ENCODE measurements around the gene KIF3A. TPM values are rescaled to one million over a fixed set of nuclear protein-coding genes. Genes with fewer than 3 reads are reported as not detected.

The KIF3A gene
- total and polyA plus RNA-seq, 2 of the 8 experiments (the other 6 are each of a cell fraction or from before 2014, with no cell fraction given), result 3.1 to 13.1 TPM

- TF ChIP-seq SAP30 (IDR thresholded peaks at IDR 0.05; ENCODE audit: insufficient read depth, insufficient replicate concordance, low read length), result no peak
- TF ChIP-seq TCF12 (IDR thresholded peaks at IDR 0.05; ENCODE audit: low read depth, low read length), result no peak
- TF ChIP-seq CTBP2 (IDR thresholded peaks at IDR 0.05; ENCODE audit: borderline replicate concordance, insufficient read depth, insufficient read length, low read length), result no peak
- TF ChIP-seq CEBPB (IDR thresholded peaks at IDR 0.05; ENCODE audit: low read depth, low read length), result no peak
- no peak for TF ChIP-seq ASH2L (IDR thresholded peaks at IDR 0.05; ENCODE audit: low read length)
- Histone ChIP-seq H2BK12ac (ENCODE audit: low read depth, low read length) (no peak overlapping the region), H3K56ac (replicated peaks; ENCODE audit: insufficient read length, low read depth, low read length) (no peak overlapping the region), H2AK5ac (ENCODE audit: low read depth, low read length) (no peak overlapping the region), H3K4me1 (replicated peaks in 1 of 4; ENCODE audit: control insufficient read depth in 3 of 4, insufficient read depth in 4 of 4, low read length in 3 of 4) (peaks cover 0 to 24% (median 6%) of the 10 kb centered on the region in 4 experiments; a peak in 5 of 7 replicates), H3K4me3 (ENCODE audit: extremely low read depth in 1 of 4, insufficient read depth in 2 of 4, low read depth in 3 of 4, low read length in 4 of 4) (no peak overlapping the region), H2BK5ac (ENCODE audit: low read depth, low read length) (no peak overlapping the region), H3K23ac (ENCODE audit: insufficient read length) (no peak overlapping the region), H4K5ac (ENCODE audit: insufficient read length, low read depth, low read length) (no peak overlapping the region), H3K14ac (ENCODE audit: insufficient read length) (no peak overlapping the region), H3K79me2 (ENCODE audit: control insufficient read depth in 1 of 2, insufficient read depth in 2 of 2, low read length in 2 of 2) (peaks cover 0 to 7% of the 10 kb centered on the region in 2 experiments; a peak in 1 of 4 replicates), H2BK20ac (ENCODE audit: low read length) (no peak overlapping the region), H2BK120ac (replicated peaks; ENCODE audit: low read depth, low read length) (no peak overlapping the region), H4K8ac (ENCODE audit: extremely low read depth, insufficient read depth, low read length) (no peak overlapping the region), H3K4ac (replicated peaks; ENCODE audit: insufficient read length, low read depth, low read length) (no peak overlapping the region), H3K18ac (ENCODE audit: extremely low read depth, low read length) (no peak overlapping the region), H3K4me2 (ENCODE audit: insufficient read depth in 1 of 2, low read depth in 2 of 2, low read length in 2 of 2) (no peak overlapping the region), H4K91ac (replicated peaks; ENCODE audit: insufficient read length, low read length) (no peak overlapping the region), H3K9me3 (ENCODE audit: insufficient read depth in 2 of 2, low read depth in 1 of 2, low read length in 1 of 2) (no peaks in the 10 kb centered on the region), H2BK15ac (ENCODE audit: low read length) (peak overlapping the region; percentile 31; the same call in 1 of the 2 replicates), H3K27me3 (replicated peaks in 1 of 4; ENCODE audit: control insufficient read depth in 3 of 4, extremely low read depth in 1 of 4, insufficient read depth in 3 of 4, low read length in 3 of 4) (peaks cover 2 to 47% (median 31%) of the 10 kb centered on the region in 4 experiments), H3K9ac (replicated peaks in 1 of 4; ENCODE audit: extremely low read depth in 1 of 4, low read depth in 3 of 4, low read length in 3 of 4) (no peak overlapping the region), H3K79me1 (ENCODE audit: low read depth, low read length) (peaks cover 2% of the 10 kb centered on the region), H4K20me1 (replicated peaks in 1 of 2; ENCODE audit: control insufficient read depth in 1 of 2, insufficient read depth in 2 of 2, low read length in 2 of 2) (peaks cover 3 to 9% of the 10 kb centered on the region in 2 experiments), H3K36me3 (ENCODE audit: control insufficient read depth in 2 of 4, insufficient read depth in 4 of 4, low read length in 3 of 4) (no peaks in the 10 kb centered on the region), H3K27ac (ENCODE audit: low read depth, low read length) (no peak overlapping the region), H3K23me2 (ENCODE audit: low read depth, low read length) (peaks cover 10% of the 10 kb centered on the region), H2AFZ (ENCODE audit: low read length) (no peak overlapping the region)
- ChIA-PET POLR2A (ENCODE audit: partially characterized antibody) (no interaction called here), CTCF (ENCODE audit: partially characterized antibody) (interaction anchor here (0.6 to 6.6 kb wide), 9 partner anchors 10 to 70 kb away, joined by 3 to 58 read pairs (median 4); partner anchors contain the start of gene CCNI2)
- FAIRE-seq (no peak), DNase-seq (ENCODE audit: low read depth in 1 of 2, low spot score in 2 of 2) (no peak)
- WGBS, 2 experiments (ENCODE audit: extremely low coverage in 1 of 2, insufficient coverage in 1 of 2, insufficient read length in 1 of 2, insufficient replicate concordance in 2 of 2, low coverage in 1 of 2, low lambda C conversion rate in 2 of 2, missing lambda C conversion rate in 1 of 2), result 85% methylated on average over 2 of the region's 3 CpGs; no CpG with 5 or more reads in 1 of the 2 experiments
These were observed 37.1 kb upstream of the KIF3A start for GRCh38 chr5:132774406-132774805.
